Type B pancreatic cell (in vitro differentiated cells): ENCODE measurements around the gene KRTAP22-1. TPM values are rescaled to one million over a fixed set of nuclear protein-coding genes. Genes with fewer than 3 reads are reported as not detected.

ENCODE experiments used
- DNase-seq: peaks from one replicate; pipeline ENCODE4 v3.0.0; 2021; ENCODE audit warnings: mixed read lengths; ENCODE audit not compliant: unreplicated experiment; ENCODE audit errors: extremely low spot score
- H3K27ac Mint-ChIP-seq: 2 replicates; pipeline ENCODE4 v1.8.0; 2021; ENCODE audit warnings: mild to moderate bottlenecking, mixed read lengths
- H3K27me3 Mint-ChIP-seq: 2 replicates; pipeline ENCODE4 v1.8.0; 2021; ENCODE audit warnings: mixed read lengths
- H3K36me3 Mint-ChIP-seq: 2 replicates; pipeline ENCODE4 v1.8.0; 2021; ENCODE audit warnings: mixed read lengths
- H3K4me1 Mint-ChIP-seq: one replicate; pipeline ENCODE4 v1.8.0; 2021; ENCODE audit warnings: mixed read lengths; ENCODE audit not compliant: unreplicated experiment
- H3K4me3 Mint-ChIP-seq: 2 replicates; pipeline ENCODE4 v1.8.0; 2021; ENCODE audit warnings: mild to moderate bottlenecking, mixed read lengths
- H3K9me3 Mint-ChIP-seq: 2 replicates; pipeline ENCODE4 v1.8.0; 2021; ENCODE audit warnings: mixed read lengths
- CTCF ChIP-seq: fragments of 200-600 bp; sonication (generic); conservative IDR thresholded peaks from 2 replicates; pipeline ENCODE4 v1.5.0; 2021; ENCODE audit warnings: antibody characterized with exemption, mild to moderate bottlenecking
- total RNA-seq: library from RNA; stranded (reverse); gene quantifications from 2 replicates; pipeline ENCODE4 v1.2.1, GENCODE V29; 2021; ENCODE audit warnings: low replicate concordance

KRTAP22-1 gene
- total RNA-seq, 1 donor from 2014 or later, result not detected

DNA sequence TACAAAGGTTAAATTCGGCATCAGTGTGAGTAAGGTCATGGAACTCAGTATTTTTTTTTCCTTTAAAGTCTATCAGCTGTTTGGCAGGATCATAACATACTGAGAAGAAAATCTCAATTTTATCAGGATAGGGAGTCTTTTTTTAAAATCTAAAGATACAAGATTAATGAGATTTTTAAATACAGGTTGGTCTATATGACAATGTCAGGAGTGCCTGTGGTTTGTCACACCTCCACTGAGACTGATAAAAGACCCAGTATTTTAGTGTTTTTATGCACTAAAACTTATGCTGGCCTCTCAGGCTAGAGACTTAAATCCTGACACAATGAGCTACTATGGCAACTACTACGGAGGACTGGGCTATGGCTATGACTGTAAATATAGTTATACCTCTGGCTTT, 41.7 kb downstream of the KRTAP22-1 start, which contains the start of gene KRTAP20-3:
TSS of gene KRTAP20-3 (plus strand) at position 301 of the 400 bp plus-strand sequence.
- H3K27ac Mint-ChIP-seq, result no peak within 1 kb of the TSS
- no peak for TF ChIP-seq CTCF
- H3K36me3 Mint-ChIP-seq, result no peaks in the 10 kb centered on the region
- DNase-seq, result no peak
- H3K27me3 Mint-ChIP-seq, result no peaks in the 10 kb centered on the region
- no peaks in the 10 kb centered on the region for H3K4me1 Mint-ChIP-seq
- no peaks in the 10 kb centered on the region for H3K9me3 Mint-ChIP-seq
- no peak within 1 kb of the TSS for H3K4me3 Mint-ChIP-seq

DNA sequence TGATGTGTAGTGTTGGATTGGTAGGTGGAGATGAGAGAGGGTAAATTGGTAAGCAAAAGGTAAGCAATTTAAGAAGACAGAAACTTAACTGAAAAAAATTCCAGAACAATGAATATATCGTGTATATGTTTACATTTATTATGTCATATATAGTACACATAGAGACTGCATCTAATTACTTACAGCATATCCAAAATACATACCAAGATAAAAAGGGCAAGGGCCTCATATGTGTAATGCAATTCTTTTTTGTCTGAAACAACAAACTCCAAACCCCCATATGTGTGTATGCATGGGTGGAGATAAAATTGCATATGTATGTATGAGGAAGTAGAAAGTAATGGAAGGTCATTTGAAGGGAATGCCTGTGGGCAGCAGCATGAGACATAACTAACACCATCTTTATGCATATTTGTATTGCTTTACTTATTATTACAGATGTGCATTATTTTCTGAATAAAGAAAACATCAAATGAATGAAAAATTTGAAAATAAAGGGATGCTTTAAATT, 46.1 kb downstream of the KRTAP22-1 start:
- H3K27ac Mint-ChIP-seq, result no peak overlapping the region
- H3K27me3 Mint-ChIP-seq, result no peaks in the 10 kb centered on the region
- H3K4me1 Mint-ChIP-seq, result no peaks in the 10 kb centered on the region
- no peak overlapping the region for H3K4me3 Mint-ChIP-seq
- no peaks in the 10 kb centered on the region for H3K36me3 Mint-ChIP-seq
- H3K9me3 Mint-ChIP-seq, result no peaks in the 10 kb centered on the region
- DNase-seq, result no peak
- no peak for TF ChIP-seq CTCF

Other genes with a start within 250 kb of the KRTAP22-1 start
- gene KRTAP13-2, start 228.8 kb upstream of the KRTAP22-1 start, total RNA-seq, result not detected in 2 replicates
- not detected in 2 replicates for gene KRTAP13-1, start 205.1 kb upstream of the KRTAP22-1 start, total RNA-seq
- not detected in 2 replicates for gene KRTAP13-3, start 175.2 kb upstream of the KRTAP22-1 start, total RNA-seq
- gene KRTAP13-4, start 170.9 kb upstream of the KRTAP22-1 start, total RNA-seq, result not detected in 2 replicates
- not detected in 2 replicates for gene KRTAP15-1, start 160.8 kb upstream of the KRTAP22-1 start, total RNA-seq
- 1.0 and 1.1 TPM in 2 replicates for gene KRTAP19-1, start 120.7 kb upstream of the KRTAP22-1 start, total RNA-seq
- gene KRTAP19-2, start 113.7 kb upstream of the KRTAP22-1 start, total RNA-seq, result not detected in 2 replicates
- gene KRTAP19-3, start 109.1 kb upstream of the KRTAP22-1 start, total RNA-seq, result not detected in 2 replicates
- gene KRTAP19-4, start 103.9 kb upstream of the KRTAP22-1 start, total RNA-seq, result not detected in 2 replicates
- gene KRTAP19-5, start 98.9 kb upstream of the KRTAP22-1 start, total RNA-seq, result not detected in 2 replicates
- not detected in 2 replicates for gene KRTAP19-6, start 59.2 kb upstream of the KRTAP22-1 start, total RNA-seq
- gene KRTAP19-7, start 39.8 kb upstream of the KRTAP22-1 start, total RNA-seq, result not detected in 2 replicates
- not detected in 2 replicates for gene KRTAP22-2, start 10.7 kb upstream of the KRTAP22-1 start, total RNA-seq
- not detected in 2 replicates for gene KRTAP6-3, start 8.6 kb upstream of the KRTAP22-1 start, total RNA-seq
- gene KRTAP6-2, start 2.2 kb upstream of the KRTAP22-1 start, total RNA-seq, result not detected in 2 replicates
- gene KRTAP6-1, start 12.8 kb downstream of the KRTAP22-1 start, total RNA-seq, result not detected in 2 replicates
- not detected in 2 replicates for gene KRTAP20-1, start 15.3 kb downstream of the KRTAP22-1 start, total RNA-seq
- gene KRTAP20-4, start 19.5 kb downstream of the KRTAP22-1 start, total RNA-seq, result not detected in 2 replicates
- not detected in 2 replicates for gene KRTAP20-2, start 34.1 kb downstream of the KRTAP22-1 start, total RNA-seq
- not detected in 2 replicates for gene KRTAP20-3, start 41.8 kb downstream of the KRTAP22-1 start, total RNA-seq
- gene KRTAP21-3, start 117.7 kb downstream of the KRTAP22-1 start, total RNA-seq, result not detected in 2 replicates
- not detected in 2 replicates for gene KRTAP21-2, start 146.2 kb downstream of the KRTAP22-1 start, total RNA-seq
- not detected in 2 replicates for gene KRTAP21-1, start 154.3 kb downstream of the KRTAP22-1 start, total RNA-seq
- not detected in 2 replicates for gene KRTAP8-1, start 212.2 kb downstream of the KRTAP22-1 start, total RNA-seq
- gene KRTAP7-1, start 228.7 kb downstream of the KRTAP22-1 start, total RNA-seq, result not detected in 2 replicates